HEK293 (cell line): ENCODE measurements around the gene TCERG1L.

ENCODE experiments used
- CTCF ChIA-PET: fragments of 350-600 bp; formaldehyde crosslinking; extraction: SDS; loops from one replicate; lab custom pipeline; 2021; ENCODE audit warnings: antibody characterized with exemption; lab: Yijun Ruan, JAX
- POLR2A ChIA-PET: fragments of 300-600 bp; formaldehyde crosslinking; extraction: SDS; loops from one replicate; lab custom pipeline; 2020; ENCODE audit warnings: antibody characterized with exemption, inconsistent platforms; lab: Yijun Ruan, JAX
- H3K27ac ChIP-seq: fragments of 200-500 bp; sonication (Bioruptor generic); 2 replicates; pipeline ENCODE4 v1.5.1; 2014; ENCODE audit warnings: low read depth, low read length, control low read depth, inconsistent platforms; ENCODE audit errors: extremely low read depth
- H3K36me3 ChIP-seq, 2 experiments: fragments of 200-500 bp in 1 of 2; sonication (Bioruptor generic) in 1 of 2; 1 replicate in 1 of 2; 2 replicates in 1 of 2; pipeline ENCODE4 v1.5.1; 2014 to 2017; ENCODE audit warnings: inconsistent platforms in 2 of 2, low read length in 2 of 2; ENCODE audit not compliant: control insufficient read depth in 2 of 2, insufficient read depth in 1 of 2
- H3K4me1 ChIP-seq: fragments of 200-500 bp; sonication (Bioruptor generic); 2 replicates; pipeline ENCODE4 v1.5.1; 2014; ENCODE audit warnings: mild to moderate bottlenecking, low read length, inconsistent platforms; ENCODE audit not compliant: control insufficient read depth, insufficient read depth
- H3K4me3 ChIP-seq: 2 replicates; pipeline ENCODE4 v1.5.1; 2011; ENCODE audit warnings: low read depth, mild to moderate bottlenecking, control low read depth, low read length, moderate library complexity
- H3K9me3 ChIP-seq: fragments of 200-500 bp; sonication (Bioruptor generic); 2 replicates; pipeline ENCODE4 v1.5.1; 2014; ENCODE audit warnings: low read depth, low read length, inconsistent platforms; ENCODE audit not compliant: control insufficient read depth, insufficient read depth
- GLIS2 ChIP-seq: fragments of 450-650 bp; formaldehyde crosslinking; IDR thresholded peaks from 2 replicates; pipeline ENCODE4 v1.5.1; 2016; ENCODE audit warnings: missing biosample characterization, missing genetic modification characterization
- KLF10 ChIP-seq: fragments of 450-650 bp; IDR thresholded peaks from 2 replicates; pipeline ENCODE4 v1.5.1; 2018; ENCODE audit warnings: missing biosample characterization, mild to moderate bottlenecking, missing genetic modification characterization
- KLF16 ChIP-seq: fragments of 450-650 bp; formaldehyde crosslinking; IDR thresholded peaks from 2 replicates; pipeline ENCODE4 v1.5.1; 2017; ENCODE audit warnings: missing biosample characterization, missing genetic modification characterization
- SALL2 ChIP-seq: fragments of 450-650 bp; formaldehyde crosslinking; IDR thresholded peaks from 2 replicates; pipeline ENCODE4 v1.5.0; 2017; ENCODE audit warnings: missing biosample characterization, mild to moderate bottlenecking, missing genetic modification characterization, borderline replicate concordance
- SP7 ChIP-seq: fragments of 450-650 bp; formaldehyde crosslinking; IDR thresholded peaks from 2 replicates; pipeline ENCODE4 v1.5.1; 2016; ENCODE audit warnings: missing biosample characterization, missing genetic modification characterization
- YY2 ChIP-seq: fragments of 450-650 bp; formaldehyde crosslinking; IDR thresholded peaks from 2 replicates; pipeline ENCODE4 v1.5.1; 2016; ENCODE audit warnings: missing biosample characterization, missing genetic modification characterization
- ZBTB10 ChIP-seq: fragments of 450-650 bp; formaldehyde crosslinking; IDR thresholded peaks from 2 replicates; pipeline ENCODE4 v1.5.1; 2016; ENCODE audit warnings: missing biosample characterization, missing genetic modification characterization
- ZBTB26 ChIP-seq: fragments of 450-650 bp; formaldehyde crosslinking; optimal IDR thresholded peaks from 2 replicates; pipeline ENCODE3; 2016; ENCODE audit warnings: missing biosample characterization, mild to moderate bottlenecking, missing genetic modification characterization
- ZBTB48 ChIP-seq: fragments of 450-650 bp; formaldehyde crosslinking; IDR thresholded peaks from 2 replicates; pipeline ENCODE4 v1.5.1; 2016; ENCODE audit warnings: missing biosample characterization, missing genetic modification characterization
- ZBTB8A ChIP-seq: fragments of 450-650 bp; formaldehyde crosslinking; IDR thresholded peaks from 2 replicates; pipeline ENCODE4 v1.5.1; 2016; ENCODE audit warnings: missing biosample characterization, missing genetic modification characterization
- ZFP37 ChIP-seq: fragments of 450-650 bp; formaldehyde crosslinking; IDR thresholded peaks from 2 replicates; pipeline ENCODE4 v1.5.1; 2016; ENCODE audit warnings: missing biosample characterization, missing genetic modification characterization
- ZNF10 ChIP-seq: fragments of 450-650 bp; formaldehyde crosslinking; IDR thresholded peaks from 2 replicates; pipeline ENCODE4 v1.5.1; 2017; ENCODE audit warnings: missing biosample characterization, missing genetic modification characterization
- ZNF175 ChIP-seq: fragments of 450-650 bp; formaldehyde crosslinking; IDR thresholded peaks from 2 replicates; pipeline ENCODE4 v1.5.1; 2016; ENCODE audit warnings: missing biosample characterization, missing genetic modification characterization
- ZNF2 ChIP-seq: fragments of 450-650 bp; formaldehyde crosslinking; IDR thresholded peaks from 2 replicates; pipeline ENCODE4 v1.5.1; 2016; ENCODE audit warnings: missing biosample characterization, missing genetic modification characterization
- ZNF214 ChIP-seq: fragments of 450-650 bp; formaldehyde crosslinking; IDR thresholded peaks from 2 replicates; pipeline ENCODE4 v1.5.1; 2017; ENCODE audit warnings: missing biosample characterization, mild to moderate bottlenecking, missing genetic modification characterization, borderline replicate concordance
- ZNF292 ChIP-seq: fragments of 450-650 bp; formaldehyde crosslinking; IDR thresholded peaks from 2 replicates; pipeline ENCODE4 v1.5.1; 2016; ENCODE audit warnings: low read depth, missing biosample characterization, missing genetic modification characterization, borderline replicate concordance
- ZNF354C ChIP-seq: fragments of 450-650 bp; formaldehyde crosslinking; IDR thresholded peaks from 2 replicates; pipeline ENCODE4 v1.5.1; 2016; ENCODE audit warnings: missing biosample characterization, missing genetic modification characterization, low read depth, borderline replicate concordance
- ZNF362 ChIP-seq: fragments of 450-650 bp; formaldehyde crosslinking; IDR thresholded peaks from 2 replicates; pipeline ENCODE4 v1.5.1; 2016; ENCODE audit warnings: missing biosample characterization, missing genetic modification characterization
- ZNF530 ChIP-seq: fragments of 450-650 bp; formaldehyde crosslinking; IDR thresholded peaks from 2 replicates; pipeline ENCODE4 v1.5.1; 2016; ENCODE audit warnings: low read depth, missing biosample characterization, missing genetic modification characterization
- ZNF558 ChIP-seq: fragments of 450-650 bp; formaldehyde crosslinking; IDR thresholded peaks from 2 replicates; pipeline ENCODE4 v1.5.1; 2016; ENCODE audit warnings: missing biosample characterization, missing genetic modification characterization
- ZNF596 ChIP-seq: fragments of 450-650 bp; IDR thresholded peaks from 2 replicates; pipeline ENCODE4 v1.5.0; 2018; ENCODE audit warnings: missing biosample characterization, mild to moderate bottlenecking, missing genetic modification characterization, moderate library complexity
- ZNF670 ChIP-seq: fragments of 450-650 bp; formaldehyde crosslinking; IDR thresholded peaks from 2 replicates; pipeline ENCODE4 v1.5.1; 2016; ENCODE audit warnings: missing biosample characterization, missing genetic modification characterization, low read depth
- ZNF776 ChIP-seq: fragments of 450-650 bp; formaldehyde crosslinking; IDR thresholded peaks from 2 replicates; pipeline ENCODE4 v1.5.0; 2017; ENCODE audit warnings: missing biosample characterization, missing genetic modification characterization, borderline replicate concordance
- ZNF791 ChIP-seq: fragments of 450-650 bp; formaldehyde crosslinking; IDR thresholded peaks from 2 replicates; pipeline ENCODE4 v1.5.1; 2016; ENCODE audit warnings: missing biosample characterization, missing genetic modification characterization
- ZNF792 ChIP-seq: fragments of 450-650 bp; formaldehyde crosslinking; IDR thresholded peaks from 2 replicates; pipeline ENCODE4 v1.5.1; 2016; ENCODE audit warnings: missing biosample characterization, missing genetic modification characterization
- ZSCAN23 ChIP-seq: fragments of 450-650 bp; formaldehyde crosslinking; IDR thresholded peaks from 2 replicates; pipeline ENCODE4 v1.5.1; 2016; ENCODE audit warnings: missing biosample characterization, missing genetic modification characterization
- ZSCAN30 ChIP-seq: fragments of 450-650 bp; IDR thresholded peaks from 2 replicates; pipeline ENCODE4 v1.5.1; 2018; ENCODE audit warnings: missing biosample characterization, mild to moderate bottlenecking, missing genetic modification characterization, moderate library complexity
- TF ChIP-seq, protein P1 (sequence below): fragments of 450-650 bp; formaldehyde crosslinking; IDR thresholded peaks from 2 replicates; pipeline ENCODE4 v1.5.1; 2016; ENCODE audit warnings: missing biosample characterization, missing genetic modification characterization
- TF ChIP-seq, protein P2 (sequence below): fragments of 450-650 bp; formaldehyde crosslinking; IDR thresholded peaks from 2 replicates; pipeline ENCODE4 v1.5.1; 2016; ENCODE audit warnings: missing biosample characterization, missing genetic modification characterization

TCERG1L gene

GRCh38 chr10:131260031-131260430 is 51.5 kb downstream of the TCERG1L start:
- H3K27ac ChIP-seq = no peak overlapping the region
- no peaks in the 10 kb centered on the region for H3K36me3 ChIP-seq
- POLR2A ChIA-PET = no interaction called here
- H3K9me3 ChIP-seq = no peaks in the 10 kb centered on the region
- TF ChIP-seq ZBTB10 (tag by site-specific recombination) (no peak), ZNF292 (tag by site-specific recombination) (no peak), SALL2 (tag by site-specific recombination) (no peak), ZNF354C (tag by site-specific recombination) (no peak), ZBTB48 (tag by site-specific recombination) (no peak), YY2 (tag by site-specific recombination) (no peak), ZNF2 (tag by site-specific recombination) (no peak), ZSCAN30 (tag by site-specific recombination) (no peak), ZNF792 (tag by site-specific recombination) (no peak), ZNF670 (tag by site-specific recombination) (no peak), GLIS2 (tag by site-specific recombination) (no peak), ZBTB8A (tag by site-specific recombination) (no peak), ZSCAN23 (no peak), ZNF362 (tag by site-specific recombination) (no peak), SP7 (no peak), KLF16 (tag by site-specific recombination) (no peak), ZNF530 (tag by site-specific recombination) (no peak)
- TF ChIP-seq, protein P1, sequence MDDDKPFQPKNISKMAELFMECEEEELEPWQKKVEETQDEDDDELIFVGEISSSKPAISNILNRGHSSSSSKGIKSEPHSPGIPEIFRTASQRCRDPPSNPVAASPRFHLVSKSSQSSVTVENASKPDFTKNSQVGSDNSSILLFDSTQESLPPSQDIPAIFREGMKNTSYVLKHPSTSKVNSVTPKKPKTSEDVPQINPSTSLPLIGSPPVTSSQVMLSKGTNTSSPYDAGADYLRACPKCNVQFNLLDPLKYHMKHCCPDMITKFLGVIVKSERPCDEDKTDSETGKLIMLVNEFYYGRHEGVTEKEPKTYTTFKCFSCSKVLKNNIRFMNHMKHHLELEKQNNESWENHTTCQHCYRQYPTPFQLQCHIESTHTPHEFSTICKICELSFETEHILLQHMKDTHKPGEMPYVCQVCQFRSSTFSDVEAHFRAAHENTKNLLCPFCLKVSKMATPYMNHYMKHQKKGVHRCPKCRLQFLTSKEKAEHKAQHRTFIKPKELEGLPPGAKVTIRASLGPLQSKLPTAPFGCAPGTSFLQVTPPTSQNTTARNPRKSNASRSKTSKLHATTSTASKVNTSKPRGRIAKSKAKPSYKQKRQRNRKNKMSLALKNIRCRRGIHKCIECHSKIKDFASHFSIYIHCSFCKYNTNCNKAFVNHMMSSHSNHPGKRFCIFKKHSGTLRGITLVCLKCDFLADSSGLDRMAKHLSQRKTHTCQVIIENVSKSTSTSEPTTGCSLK = no peak
- no peaks in the 10 kb centered on the region for H3K4me1 ChIP-seq
- H3K4me3 ChIP-seq = no peak overlapping the region
- CTCF ChIA-PET = no interaction called here

- CTCF ChIA-PET = no interaction called here
- no peak for TF ChIP-seq ZFP37 (tag by site-specific recombination)
- TF ChIP-seq ZNF670 (tag by site-specific recombination) = no peak
- no peak for TF ChIP-seq ZNF175 (tag by site-specific recombination)
- TF ChIP-seq ZNF596 (tag by site-specific recombination) = no peak
- no peak for TF ChIP-seq ZNF776 (tag by site-specific recombination)
- TF ChIP-seq ZNF791 (tag by site-specific recombination) = no peak
- no peak for TF ChIP-seq KLF10
- no peak for TF ChIP-seq ZNF558
- no peak for TF ChIP-seq ZNF10 (tag by site-specific recombination)
- TF ChIP-seq ZNF214 (tag by site-specific recombination) = no peak
- TF ChIP-seq, protein P2, sequence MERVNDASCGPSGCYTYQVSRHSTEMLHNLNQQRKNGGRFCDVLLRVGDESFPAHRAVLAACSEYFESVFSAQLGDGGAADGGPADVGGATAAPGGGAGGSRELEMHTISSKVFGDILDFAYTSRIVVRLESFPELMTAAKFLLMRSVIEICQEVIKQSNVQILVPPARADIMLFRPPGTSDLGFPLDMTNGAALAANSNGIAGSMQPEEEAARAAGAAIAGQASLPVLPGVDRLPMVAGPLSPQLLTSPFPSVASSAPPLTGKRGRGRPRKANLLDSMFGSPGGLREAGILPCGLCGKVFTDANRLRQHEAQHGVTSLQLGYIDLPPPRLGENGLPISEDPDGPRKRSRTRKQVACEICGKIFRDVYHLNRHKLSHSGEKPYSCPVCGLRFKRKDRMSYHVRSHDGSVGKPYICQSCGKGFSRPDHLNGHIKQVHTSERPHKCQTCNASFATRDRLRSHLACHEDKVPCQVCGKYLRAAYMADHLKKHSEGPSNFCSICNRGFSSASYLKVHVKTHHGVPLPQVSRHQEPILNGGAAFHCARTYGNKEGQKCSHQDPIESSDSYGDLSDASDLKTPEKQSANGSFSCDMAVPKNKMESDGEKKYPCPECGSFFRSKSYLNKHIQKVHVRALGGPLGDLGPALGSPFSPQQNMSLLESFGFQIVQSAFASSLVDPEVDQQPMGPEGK (tag by site-specific recombination) = no peak
- TF ChIP-seq ZNF530 (tag by site-specific recombination) = no peak
- TF ChIP-seq ZBTB26 (tag by site-specific recombination) = no peak
Measured at GRCh38 chr10:131259535-131259934, 52.0 kb downstream of the TCERG1L start.

More at GRCh38 chr10:131259535-131259934, 52.0 kb downstream of the TCERG1L start:
- no peak overlapping the region for H3K27ac ChIP-seq
- H3K4me1 ChIP-seq = no peaks in the 10 kb centered on the region
- no peaks in the 10 kb centered on the region for H3K36me3 ChIP-seq
- H3K9me3 ChIP-seq = no peaks in the 10 kb centered on the region
- H3K4me3 ChIP-seq = no peak overlapping the region
- POLR2A ChIA-PET = no interaction called here
